ENCODE results near the gene TMEM87B. TPM values are rescaled to one million over a fixed set of nuclear protein-coding genes. Genes with fewer than 3 reads are reported as not detected.

The TMEM87B gene, protein sequence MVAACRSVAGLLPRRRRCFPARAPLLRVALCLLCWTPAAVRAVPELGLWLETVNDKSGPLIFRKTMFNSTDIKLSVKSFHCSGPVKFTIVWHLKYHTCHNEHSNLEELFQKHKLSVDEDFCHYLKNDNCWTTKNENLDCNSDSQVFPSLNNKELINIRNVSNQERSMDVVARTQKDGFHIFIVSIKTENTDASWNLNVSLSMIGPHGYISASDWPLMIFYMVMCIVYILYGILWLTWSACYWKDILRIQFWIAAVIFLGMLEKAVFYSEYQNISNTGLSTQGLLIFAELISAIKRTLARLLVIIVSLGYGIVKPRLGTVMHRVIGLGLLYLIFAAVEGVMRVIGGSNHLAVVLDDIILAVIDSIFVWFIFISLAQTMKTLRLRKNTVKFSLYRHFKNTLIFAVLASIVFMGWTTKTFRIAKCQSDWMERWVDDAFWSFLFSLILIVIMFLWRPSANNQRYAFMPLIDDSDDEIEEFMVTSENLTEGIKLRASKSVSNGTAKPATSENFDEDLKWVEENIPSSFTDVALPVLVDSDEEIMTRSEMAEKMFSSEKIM
- 10 to 100 TPM; 18.2 to 22.8 (median 19.9) TPM for polyA plus RNA-seq (ENCODE audit: insufficient read length in 3 of 3)
- long read RNA-seq, donor 1, result 0 reads
- long read RNA-seq, donor 2, full-length matches to known transcripts, result 2 of 2 reads
- long read RNA-seq, donor 2, partial matches to known transcripts, result 0 of 2 reads
- long read RNA-seq, donor 2, other reads (novel, unspliced or antisense), result 0 of 2 reads
- long read RNA-seq, donor 3, full-length matches to known transcripts, result 1 of 1 reads
- long read RNA-seq, donor 3, partial matches to known transcripts, result 0 of 1 reads
- long read RNA-seq, donor 3, other reads (novel, unspliced or antisense), result 0 of 1 reads
- long read RNA-seq, donor 4, partial matches to known transcripts, result 16 of 17 reads
- long read RNA-seq, donor 4, other reads (novel, unspliced or antisense), result 0 of 17 reads
- long read RNA-seq, donor 5, result 0 reads
- long read RNA-seq, donor 6, full-length matches to known transcripts, result 2 of 2 reads
- long read RNA-seq, donor 6, partial matches to known transcripts, result 0 of 2 reads
- long read RNA-seq, donor 6, other reads (novel, unspliced or antisense), result 0 of 2 reads
- long read RNA-seq, donor 7, full-length matches to known transcripts, result 1 of 1 reads
- long read RNA-seq, donor 7, partial matches to known transcripts, result 0 of 1 reads
- long read RNA-seq, donor 7, other reads (novel, unspliced or antisense), result 0 of 1 reads
- long read RNA-seq, donor 8, result 0 reads
- long read RNA-seq, donor 9, full-length matches to known transcripts, result 1 of 1 reads
- long read RNA-seq, donor 9, partial matches to known transcripts, result 0 of 1 reads
- long read RNA-seq, donor 9, other reads (novel, unspliced or antisense), result 0 of 1 reads
- long read RNA-seq, donor 10, partial matches to known transcripts, result 0 of 2 reads
- long read RNA-seq, donor 10, other reads (novel, unspliced or antisense), result 0 of 2 reads
- long read RNA-seq, donor 11, result 0 reads
- long read RNA-seq, donor 12, full-length matches to known transcripts, result 3 of 3 reads
- long read RNA-seq, donor 12, partial matches to known transcripts, result 0 of 3 reads
- long read RNA-seq, donor 12, other reads (novel, unspliced or antisense), result 0 of 3 reads
- long read RNA-seq, donor 13, result 0 reads
- long read RNA-seq, donor 14, result 0 reads
- long read RNA-seq, donor 15, full-length matches to known transcripts, result 4 of 4 reads
- long read RNA-seq, donor 15, partial matches to known transcripts, result 0 of 4 reads
- long read RNA-seq, donor 15, other reads (novel, unspliced or antisense), result 0 of 4 reads
- long read RNA-seq, donor 16, full-length matches to known transcripts, result 1 of 1 reads
- long read RNA-seq, donor 16, partial matches to known transcripts, result 0 of 1 reads
- long read RNA-seq, donor 16, other reads (novel, unspliced or antisense), result 0 of 1 reads

DNA sequence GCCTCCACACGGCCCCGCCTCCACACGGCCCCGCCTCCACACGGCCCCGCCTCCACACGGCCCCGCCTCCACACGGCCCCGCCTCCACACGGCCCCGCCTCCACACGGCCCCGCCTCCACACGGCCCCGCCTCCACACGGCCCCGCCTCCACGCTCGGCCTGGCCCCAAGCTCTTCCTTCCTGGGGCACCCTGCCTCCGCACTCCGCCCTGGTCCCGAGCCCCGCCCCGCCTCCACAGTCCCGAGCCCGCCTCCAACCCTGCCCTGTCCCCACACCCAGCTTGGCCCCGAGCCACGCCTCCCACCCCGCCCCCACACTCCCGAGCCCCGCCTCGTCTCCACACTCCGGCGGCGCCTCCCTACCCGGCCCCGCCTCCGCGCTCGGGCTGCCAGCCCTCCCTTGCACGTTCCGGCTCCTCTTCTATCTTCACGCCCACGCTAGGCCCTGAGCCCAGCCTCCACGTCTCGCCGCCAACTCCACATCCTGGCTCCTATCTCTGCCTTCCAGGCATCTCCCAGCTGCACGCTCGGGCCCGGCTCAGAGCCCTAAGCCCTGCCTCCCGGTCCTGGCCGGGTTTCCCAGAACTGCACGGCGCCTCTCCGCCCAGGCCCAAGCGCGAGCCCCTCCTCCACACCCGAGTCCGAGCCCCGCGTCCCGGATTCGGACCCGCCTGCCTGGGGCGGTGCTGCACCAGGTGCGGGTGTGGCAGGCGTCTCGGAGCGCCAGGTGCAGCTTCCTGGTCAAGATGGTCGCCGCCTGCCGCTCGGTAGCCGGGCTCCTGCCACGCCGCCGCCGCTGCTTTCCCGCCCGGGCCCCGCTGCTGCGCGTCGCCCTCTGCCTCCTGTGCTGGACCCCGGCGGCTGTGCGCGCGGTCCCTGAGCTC, at the start of gene TMEM87B:
Gene TMEM87B, plus strand, starts transcription at position 423 of the 883 bp plus-strand sequence. Its CDS starts 323 bp downstream, at position 746.
- DNase-seq, result peak; percentile 97

DNA sequence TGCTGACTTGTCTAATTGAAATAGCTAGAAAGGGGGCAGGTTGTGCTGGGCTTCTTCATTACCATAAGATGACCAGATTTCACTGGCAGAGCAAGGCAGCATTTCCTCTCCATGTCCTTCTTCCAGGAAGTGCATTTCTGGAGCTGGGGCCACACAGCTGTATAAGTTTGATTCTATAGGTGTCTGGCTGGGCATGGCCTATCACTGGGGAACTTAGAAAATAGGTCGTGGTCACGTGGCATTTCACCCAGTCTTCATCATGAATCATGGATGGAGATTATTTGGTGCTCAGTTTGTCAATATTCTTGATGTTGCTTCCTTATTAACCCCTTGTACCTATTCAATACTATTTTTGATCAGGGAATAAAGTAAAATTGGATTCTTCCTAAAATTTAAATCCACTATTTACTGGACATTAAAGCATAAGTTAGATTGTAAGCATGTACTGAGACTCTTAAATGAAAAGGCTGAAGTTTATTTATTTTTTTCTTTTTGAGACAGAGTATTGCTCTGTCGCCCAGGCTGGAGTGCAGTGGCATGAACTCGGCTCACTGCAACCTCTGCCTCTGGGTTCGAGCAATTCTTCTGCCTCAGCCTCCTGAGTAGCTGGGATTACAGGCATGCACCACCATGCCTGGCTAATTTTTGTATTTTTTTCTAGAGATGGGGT, 49.5 kb upstream of the TMEM87B start:
- no peak for DNase-seq

DNA sequence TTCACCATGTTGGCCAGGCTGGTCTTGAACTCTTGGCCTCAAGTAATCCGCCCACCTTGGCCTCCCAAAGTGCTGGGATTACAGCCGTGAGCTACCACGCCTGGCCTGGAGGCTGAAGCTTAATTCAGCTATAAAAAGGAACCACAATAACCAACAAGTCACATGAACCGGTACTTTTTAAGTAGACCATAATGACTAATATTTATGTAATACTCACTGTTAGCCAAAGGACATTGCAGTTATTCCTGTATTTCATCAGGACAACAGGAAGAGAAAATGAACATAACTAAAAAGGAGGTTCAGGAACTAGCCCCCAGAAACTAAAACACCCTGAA, 49.0 kb upstream of the TMEM87B start:
- DNase-seq, result no peak

DNA sequence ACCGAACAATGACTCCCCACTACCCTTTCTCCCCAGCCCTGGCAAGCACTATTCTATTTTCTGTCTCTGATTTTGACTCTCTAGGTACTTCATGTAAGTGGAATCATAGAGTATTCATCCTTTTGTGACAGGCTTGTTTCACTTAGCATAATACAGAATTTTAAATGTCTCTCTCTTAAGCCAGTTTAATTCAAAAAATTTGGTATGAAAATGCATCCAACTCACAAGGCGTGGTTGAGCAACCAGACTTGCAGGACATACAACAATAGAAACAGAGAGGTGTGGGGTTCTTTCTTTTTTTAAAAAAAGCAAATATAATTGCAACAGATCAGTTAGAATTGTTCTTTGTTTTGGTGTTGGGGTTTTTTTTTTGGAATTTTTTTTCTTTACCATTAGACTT, 47.6 kb upstream of the TMEM87B start:
- DNase-seq, result no peak

DNA sequence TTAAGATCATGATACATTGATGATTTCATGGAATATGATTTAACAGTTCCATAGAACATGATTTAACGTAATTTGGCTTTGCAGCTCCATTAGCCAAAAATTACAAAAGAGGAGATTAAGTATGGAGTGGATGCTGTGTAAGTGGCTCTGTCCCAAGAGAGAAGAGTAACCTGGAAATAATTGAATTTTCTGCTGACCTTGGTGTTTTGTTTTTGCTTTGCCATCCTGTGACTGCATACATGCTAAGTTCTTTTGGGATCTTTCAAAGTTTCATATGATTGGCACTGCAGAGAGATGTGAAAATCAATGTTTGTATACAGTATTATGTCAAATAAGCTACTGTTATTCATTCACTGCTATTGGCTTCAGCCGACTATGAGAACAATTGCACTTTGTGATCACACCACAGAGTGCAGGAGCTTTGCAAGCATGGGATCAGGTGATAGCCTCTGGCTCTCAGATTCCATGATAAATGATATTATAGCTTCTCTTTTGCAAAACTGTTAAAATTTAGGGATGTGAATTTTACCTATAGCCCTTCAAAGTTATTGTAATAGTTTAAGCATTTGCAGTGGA, 46.1 kb upstream of the TMEM87B start:
- no peak for DNase-seq

DNA sequence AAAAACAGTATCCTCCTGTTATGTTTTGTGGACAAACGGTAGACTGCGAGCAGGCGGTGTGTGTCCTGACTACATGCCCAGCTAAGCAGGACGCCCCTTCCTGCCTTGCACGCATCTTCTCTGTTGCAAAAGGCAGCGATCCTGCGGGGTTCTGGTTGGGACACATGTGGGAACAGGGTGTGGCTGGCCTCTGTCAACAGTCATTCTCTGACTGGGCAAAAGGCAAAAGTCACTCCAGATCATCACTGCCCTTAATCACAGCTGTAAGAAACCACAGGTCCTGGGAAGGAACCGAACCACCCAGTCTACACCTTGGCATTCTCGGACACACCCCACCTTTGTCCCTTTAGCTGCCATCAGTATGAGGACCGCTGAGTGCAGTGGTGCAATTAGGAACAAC, 44.3 kb upstream of the TMEM87B start:
- DNase-seq, result no peak

DNA sequence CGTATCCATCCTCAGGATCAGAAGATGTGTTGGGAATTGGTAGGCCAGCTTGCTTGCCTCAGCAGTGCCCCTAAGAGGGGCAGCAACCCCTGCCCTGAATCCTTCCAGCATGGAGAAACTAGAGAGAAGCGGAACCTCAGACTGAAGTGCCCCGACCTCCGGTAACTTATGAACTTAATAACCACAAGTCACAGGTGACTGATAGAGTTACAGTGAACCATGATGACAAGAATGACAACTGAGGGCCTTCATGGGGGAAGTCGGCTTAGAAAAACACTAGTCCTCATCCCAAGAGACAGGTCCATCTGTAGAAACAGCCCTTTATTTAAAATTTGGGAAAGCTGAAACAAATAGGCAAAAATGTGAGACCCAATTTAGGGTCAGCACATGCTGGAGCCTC, 42.5 kb upstream of the TMEM87B start:
- DNase-seq, result no peak

DNA sequence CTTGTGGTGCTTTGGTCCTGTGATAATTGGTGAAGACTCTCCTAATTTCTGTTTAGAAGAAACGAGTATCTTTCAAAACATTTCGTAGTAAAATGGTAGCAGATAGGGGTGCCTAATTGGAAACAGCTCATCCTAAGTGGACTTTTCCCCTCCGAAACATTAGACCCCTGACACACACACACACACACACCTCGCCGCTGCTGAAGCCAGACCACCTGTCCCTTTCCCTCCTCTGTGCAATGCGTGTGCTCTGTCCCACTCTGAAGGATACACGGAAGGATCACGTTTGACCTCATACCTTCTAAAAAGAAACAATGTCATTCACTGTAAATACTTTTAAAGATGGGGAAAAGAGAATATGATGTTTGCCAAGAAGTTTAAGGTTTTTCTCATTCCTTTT, 36.2 kb upstream of the TMEM87B start:
- no peak for DNase-seq

DNA sequence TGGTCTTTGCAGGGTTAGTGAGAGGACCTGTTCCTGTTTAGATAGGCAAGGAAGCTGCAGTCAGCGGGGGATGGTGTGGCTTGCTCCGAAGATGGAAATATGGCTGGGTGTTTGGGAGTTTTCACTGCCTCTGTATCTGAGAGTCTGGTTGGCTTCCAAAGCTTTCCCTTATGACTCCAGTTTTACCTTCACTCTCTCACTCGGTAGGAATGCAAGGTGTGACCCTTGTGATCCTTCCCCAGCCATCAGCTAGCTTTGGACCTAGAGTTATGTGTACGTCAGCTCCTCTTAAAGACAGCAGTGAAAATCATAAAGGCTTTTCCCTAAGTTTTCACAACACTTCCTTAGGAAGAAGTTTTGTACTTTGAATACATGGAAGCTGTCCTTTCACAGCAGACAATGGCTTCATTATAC, 35.5 kb upstream of the TMEM87B start:
- no peak for DNase-seq

DNA sequence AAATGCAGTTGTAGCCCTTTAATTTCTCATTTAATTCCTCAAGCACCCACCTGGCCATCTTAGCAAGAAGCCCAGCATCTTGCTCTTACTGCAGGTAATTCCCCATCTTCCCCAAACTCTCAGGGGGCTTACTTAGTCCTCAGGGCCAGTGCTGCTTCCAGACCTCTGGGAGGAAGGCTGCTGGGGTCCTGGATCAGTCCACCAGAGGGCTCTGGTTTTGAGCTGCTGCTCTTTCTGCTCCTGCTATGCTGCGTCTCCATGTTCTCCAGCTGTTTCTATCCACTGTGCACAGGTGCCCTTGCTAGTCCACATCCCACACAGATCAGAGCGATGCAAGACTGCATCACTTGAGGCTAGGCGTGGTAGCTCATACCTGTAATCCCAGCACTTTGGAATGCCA, 34.5 kb upstream of the TMEM87B start:
- no peak for DNase-seq

DNA sequence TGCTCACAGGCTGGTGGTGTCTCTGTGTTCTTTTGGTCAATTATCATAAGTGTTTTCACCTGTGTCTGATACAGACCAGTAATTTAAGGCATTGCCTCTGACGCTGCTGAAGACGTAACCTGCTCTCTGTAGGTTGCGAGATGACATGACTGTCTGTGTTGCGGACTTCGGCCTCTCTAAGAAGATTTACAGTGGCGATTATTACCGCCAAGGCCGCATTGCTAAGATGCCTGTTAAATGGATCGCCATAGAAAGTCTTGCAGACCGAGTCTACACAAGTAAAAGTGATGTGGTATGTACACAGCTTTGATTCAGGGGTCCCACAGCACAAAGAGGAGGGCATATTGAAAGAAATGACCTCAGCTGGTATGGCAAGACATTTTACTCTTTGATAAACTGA, 33.8 kb upstream of the TMEM87B start:
- no peak for DNase-seq

DNA sequence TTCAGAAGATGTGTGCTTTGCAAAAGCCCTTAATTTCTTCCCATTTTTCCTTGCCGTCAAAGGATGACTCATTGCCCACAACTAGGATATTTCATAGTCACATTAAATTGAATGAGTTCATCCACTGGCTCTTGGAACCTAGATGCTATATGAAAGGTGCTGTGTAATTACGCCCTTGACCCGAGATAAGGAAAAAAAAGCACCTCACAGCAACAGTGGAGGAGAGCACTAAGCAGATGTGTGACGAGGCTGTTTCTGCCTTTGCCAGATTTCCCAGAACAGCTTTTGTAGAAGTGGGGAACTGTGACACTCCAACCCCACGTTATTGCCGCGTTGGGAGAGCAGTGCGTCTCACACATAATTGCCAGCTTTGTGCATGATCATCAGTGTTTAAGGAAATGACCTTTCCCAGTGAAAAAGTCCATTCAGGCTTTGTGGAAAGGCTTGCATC, 33.3 kb upstream of the TMEM87B start:
- DNase-seq, result no peak

DNA sequence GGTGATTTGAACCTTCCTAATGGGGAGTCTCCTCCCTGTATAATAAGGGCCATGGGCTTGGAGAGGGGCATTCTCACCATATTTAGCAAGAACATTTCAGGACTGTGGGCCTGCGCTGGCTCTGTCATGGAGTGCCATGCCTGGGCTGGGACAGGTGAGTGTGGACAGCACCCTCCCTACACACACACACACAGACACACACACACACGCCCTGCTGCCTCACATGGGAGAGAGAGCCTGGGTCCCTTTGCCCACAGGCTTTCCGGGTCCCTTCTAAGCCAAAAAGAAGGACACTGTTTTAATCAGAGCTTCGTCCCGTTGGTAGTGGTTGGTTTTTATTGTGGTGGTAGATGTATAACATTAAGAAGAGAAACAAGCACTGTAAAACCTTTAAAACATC, 31.4 kb upstream of the TMEM87B start:
- DNase-seq, result no peak

DNA sequence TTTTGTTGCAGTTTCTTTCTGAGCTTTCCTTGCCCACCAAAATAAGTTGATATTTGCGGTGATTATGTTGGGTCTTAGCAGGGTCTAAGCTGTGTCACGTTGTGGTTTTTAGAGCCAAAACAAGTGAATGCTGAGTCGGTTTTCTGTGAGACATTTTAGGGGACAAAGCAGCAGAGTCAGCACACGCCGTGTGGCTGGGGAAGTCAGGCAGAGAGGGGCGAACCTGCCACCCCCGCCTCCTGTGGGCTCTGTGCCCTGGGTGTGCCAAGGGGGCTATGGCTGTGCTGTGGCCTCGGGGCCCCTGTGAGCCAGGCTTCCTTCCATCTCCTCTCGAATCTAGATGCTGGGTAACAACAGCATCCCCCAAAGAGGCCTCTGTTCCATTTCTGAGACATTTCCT, 30.8 kb upstream of the TMEM87B start:
- no peak for DNase-seq

DNA sequence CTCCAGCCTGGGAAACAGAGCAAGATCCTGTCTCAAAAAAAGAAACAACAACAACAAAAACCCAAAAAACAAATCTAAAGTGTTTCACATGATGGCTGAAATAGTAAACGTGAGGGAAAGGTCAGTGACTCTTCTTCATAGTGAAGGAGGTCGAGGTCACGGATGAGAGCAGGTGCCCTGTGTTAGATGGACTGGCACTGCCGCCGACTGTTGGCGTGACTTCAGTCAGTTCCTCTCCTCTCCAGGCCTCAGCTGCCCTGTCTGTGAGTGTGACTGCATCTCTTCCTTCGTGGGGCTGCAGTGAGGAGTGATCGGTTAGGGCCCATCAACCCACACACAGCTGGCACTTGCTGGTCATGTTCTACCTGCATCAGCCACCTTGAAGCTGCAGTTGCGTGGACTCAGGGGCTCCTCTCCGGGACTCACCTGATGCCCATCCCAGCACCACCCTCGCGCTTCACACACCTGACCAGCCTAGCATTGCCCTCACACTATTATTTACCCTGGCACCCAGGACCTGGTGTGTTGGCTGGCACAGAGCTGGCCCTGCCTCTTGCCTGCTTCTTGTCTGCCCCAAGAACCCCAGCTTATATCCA, 30.1 kb upstream of the TMEM87B start:
- no peak for DNase-seq

DNA sequence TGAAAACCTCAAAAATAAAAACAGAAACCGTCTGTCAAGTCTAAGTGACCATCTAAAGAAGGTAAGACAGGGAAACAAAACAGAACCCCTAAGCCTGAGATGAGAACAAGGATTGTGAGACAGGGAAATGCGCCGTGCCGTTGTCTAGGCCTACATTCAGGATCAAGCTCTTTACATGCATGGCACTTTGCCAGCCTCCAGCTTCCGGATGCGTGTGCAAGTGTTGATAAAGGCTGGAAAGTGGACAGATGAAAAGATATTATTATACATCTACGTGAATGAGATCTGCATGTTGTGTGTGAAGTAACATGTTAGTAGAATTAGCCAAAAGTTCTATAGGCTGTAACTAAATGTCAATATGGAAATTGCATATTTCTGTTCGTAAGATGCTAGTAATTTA, 28.6 kb upstream of the TMEM87B start:
- DNase-seq, result no peak

DNA sequence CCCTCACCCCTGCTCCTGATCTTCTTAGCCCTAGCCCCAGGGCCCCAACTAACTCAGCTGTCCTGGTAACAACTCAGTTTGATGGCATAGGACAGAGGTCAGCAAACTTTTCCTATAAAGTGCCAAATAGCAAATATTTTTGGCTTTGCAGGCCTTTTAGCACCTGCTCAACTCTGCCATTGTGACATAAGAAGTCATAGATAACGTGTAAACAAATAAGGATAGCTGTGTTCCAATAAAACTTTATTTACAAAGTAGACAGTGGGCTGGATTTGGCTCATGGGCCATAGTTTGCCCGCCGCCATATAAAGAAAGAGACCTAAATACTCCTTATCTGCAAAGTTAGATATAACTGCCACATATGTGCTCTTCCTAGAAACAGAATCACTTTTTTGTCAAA, 27.3 kb upstream of the TMEM87B start:
- no peak for DNase-seq

DNA sequence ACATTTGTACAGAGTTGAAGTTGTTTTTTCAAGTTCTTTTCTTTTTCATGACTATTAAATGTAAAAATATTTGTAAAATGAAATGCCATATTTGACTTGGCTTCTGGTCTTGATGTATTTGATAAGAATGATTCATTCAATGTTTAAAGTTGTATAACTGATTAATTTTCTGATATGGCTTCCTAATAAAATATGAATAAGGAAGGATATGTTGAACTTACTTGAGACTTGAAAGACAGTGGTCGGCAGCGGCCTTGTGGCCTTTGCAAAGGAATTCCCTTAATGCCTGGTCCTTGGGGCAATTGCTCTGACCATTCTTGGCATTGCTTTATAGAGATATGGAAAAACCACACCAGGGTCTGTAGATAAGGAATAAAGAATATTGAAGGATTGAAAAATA, 25.9 kb upstream of the TMEM87B start:
- no peak for DNase-seq
